Hepatic stellate cell (primary cell): ENCODE data around the gene INAFM2.

Experiments used
- DNase-seq: peaks from one replicate; pipeline ENCODE4 v3.0.0; 2011; ENCODE audit warnings: low spot score

Gene INAFM2

GRCh38 chr15:40328751-40329150, 5.3 kb downstream of the INAFM2 start:
- no peak for DNase-seq

- DNase-seq: no peak
Observed at GRCh38 chr15:40329804-40330203, 6.3 kb downstream of the INAFM2 start.

- no peak for DNase-seq
Observed at GRCh38 chr15:40330368-40330836, 6.9 kb downstream of the INAFM2 start.

- DNase-seq: no peak
Observed at GRCh38 chr15:40331026-40331425, 7.5 kb downstream of the INAFM2 start.

GRCh38 chr15:40331637-40332036, 8.1 kb downstream of the INAFM2 start:
- DNase-seq: no peak

- no peak for DNase-seq
Observed at GRCh38 chr15:40332113-40332781, 8.8 kb downstream of the INAFM2 start.

- peak; percentile 76 for DNase-seq
Observed at GRCh38 chr15:40333922-40334492, 10.5 kb downstream of the INAFM2 start.

GRCh38 chr15:40334541-40334940, 11.0 kb downstream of the INAFM2 start:
- no peak for DNase-seq

GRCh38 chr15:40334941-40335795, 11.7 kb downstream of the INAFM2 start:
- DNase-seq: no peak

GRCh38 chr15:40335938-40336743, 12.6 kb downstream of the INAFM2 start:
- no peak for DNase-seq

- DNase-seq: no peak
Observed at GRCh38 chr15:40336744-40337122, 13.2 kb downstream of the INAFM2 start.

- no peak for DNase-seq
Observed at GRCh38 chr15:40337597-40337996, 14.1 kb downstream of the INAFM2 start.

- DNase-seq: peak; percentile 85
Observed at GRCh38 chr15:40338041-40338657, 14.7 kb downstream of the INAFM2 start.

GRCh38 chr15:40338921-40339620, 15.6 kb downstream of the INAFM2 start:
- peak; percentile 94 for DNase-seq

- no peak for DNase-seq
Observed at GRCh38 chr15:40339621-40339945, 16.1 kb downstream of the INAFM2 start.

GRCh38 chr15:40340038-40340739, 16.7 kb downstream of the INAFM2 start:
- DNase-seq: peak; percentile 91

GRCh38 chr15:40340740-40341400, 17.4 kb downstream of the INAFM2 start, which contains the start of gene CCDC9B:
Gene CCDC9B (minus strand): TSS chr15:40340939. CDS start chr15:40340819, 120 bp downstream.
- DNase-seq: peak; percentile 92

- no peak for DNase-seq
Observed at GRCh38 chr15:40342416-40343320, 19.2 kb downstream of the INAFM2 start.

GRCh38 chr15:40343512-40343911, 20.0 kb downstream of the INAFM2 start:
- peak; percentile 87 for DNase-seq
